ENCODE measurements around the gene RANBP17. TPM values are rescaled to one million over a fixed set of nuclear protein-coding genes. Genes with fewer than 3 reads are reported as not detected.
"Not testable (repeated sequence)": the region's sequence is repeated elsewhere in the genome, so short reads cannot be mapped to it uniquely, and the experiment has no call there.

RANBP17 gene
- polyA plus RNA-seq, 4 donors: 0.67 to 6.1 (median 1.2) TPM

- DNase-seq: no peak
- H3K27ac ChIP-seq (ENCODE audit: low read depth in 1 of 3, low read length in 2 of 3): no peak overlapping the region
- no peak overlapping the region for H3K4me3 ChIP-seq (ENCODE audit: low read depth in 1 of 3, low read length in 3 of 3)
- H3K27me3 ChIP-seq (ENCODE audit: control insufficient read depth in 3 of 3, insufficient read depth in 3 of 3, low read length in 3 of 3): no peaks in the 10 kb centered on the region
- WGBS, 3 donors: 58 to 79% (median 70%) methylated on average over 2 of the region's 2 CpGs
- no peaks in the 10 kb centered on the region for H3K4me1 ChIP-seq (ENCODE audit: control insufficient read depth in 3 of 3, insufficient read depth in 2 of 3, low read depth in 1 of 3, low read length in 2 of 3)
- H3K9me3 ChIP-seq (ENCODE audit: control insufficient read depth in 2 of 2, insufficient read depth in 1 of 2, low read depth in 1 of 2, low read length in 1 of 2): peaks cover 0 to 5% of the 10 kb centered on the region in 2 donors
- no peaks in the 10 kb centered on the region for H3K36me3 ChIP-seq (ENCODE audit: control insufficient read depth in 3 of 3, insufficient read depth in 2 of 3, low read depth in 1 of 3, low read length in 3 of 3)
- no peak for FAIRE-seq
These were observed 4.8 kb upstream of the RANBP17 start for GRCh38 chr5:170857066-170857465.

GRCh38 chr5:170860415-170860814 is 1.4 kb upstream of the RANBP17 start:
- peaks cover 0 to 9% (median 0%) of the 10 kb centered on the region in 3 donors for H3K4me1 ChIP-seq (ENCODE audit: control insufficient read depth in 3 of 3, insufficient read depth in 2 of 3, low read depth in 1 of 3, low read length in 2 of 3)

GRCh38 chr5:170860818-170861666 is 776 bp upstream of the RANBP17 start:
- Histone ChIP-seq H3K4me3 (ENCODE audit: low read depth in 1 of 3, low read length in 3 of 3) (peak overlapping the region in 1 of 3 donors; percentile 62), H3K27ac (ENCODE audit: low read depth in 1 of 3, low read length in 2 of 3) (no peak overlapping the region), H3K4me1 (ENCODE audit: control insufficient read depth in 3 of 3, insufficient read depth in 2 of 3, low read depth in 1 of 3, low read length in 2 of 3) (peaks cover 0 to 9% (median 0%) of the 10 kb centered on the region in 3 donors), H3K27me3 (ENCODE audit: control insufficient read depth in 3 of 3, insufficient read depth in 3 of 3, low read length in 3 of 3) (no peaks in the 10 kb centered on the region), H3K36me3 (ENCODE audit: control insufficient read depth in 3 of 3, insufficient read depth in 2 of 3, low read depth in 1 of 3, low read length in 3 of 3) (no peaks in the 10 kb centered on the region), H3K9me3 (ENCODE audit: control insufficient read depth in 2 of 2, insufficient read depth in 1 of 2, low read depth in 1 of 2, low read length in 1 of 2) (peaks cover 0 to 5% of the 10 kb centered on the region in 2 donors)
- 77 to 89% (median 86%) methylated on average over 5 of the region's 5 CpGs for WGBS, 3 donors
- peak in 1 of 2 donors; percentile 3 for DNase-seq
- no peak for FAIRE-seq

More at GRCh38 chr5:170860415-170860814, 1.4 kb upstream of the RANBP17 start:
- H3K27me3 ChIP-seq (ENCODE audit: control insufficient read depth in 3 of 3, insufficient read depth in 3 of 3, low read length in 3 of 3): no peaks in the 10 kb centered on the region
- peaks cover 0 to 5% of the 10 kb centered on the region in 2 donors for H3K9me3 ChIP-seq (ENCODE audit: control insufficient read depth in 2 of 2, insufficient read depth in 1 of 2, low read depth in 1 of 2, low read length in 1 of 2)
- H3K36me3 ChIP-seq (ENCODE audit: control insufficient read depth in 3 of 3, insufficient read depth in 2 of 3, low read depth in 1 of 3, low read length in 3 of 3): no peaks in the 10 kb centered on the region
- FAIRE-seq (no peak), DNase-seq (no peak)
- H3K27ac ChIP-seq (ENCODE audit: low read depth in 1 of 3, low read length in 2 of 3): no peak overlapping the region
- H3K4me3 ChIP-seq (ENCODE audit: low read depth in 1 of 3, low read length in 3 of 3): no peak overlapping the region

DNA sequence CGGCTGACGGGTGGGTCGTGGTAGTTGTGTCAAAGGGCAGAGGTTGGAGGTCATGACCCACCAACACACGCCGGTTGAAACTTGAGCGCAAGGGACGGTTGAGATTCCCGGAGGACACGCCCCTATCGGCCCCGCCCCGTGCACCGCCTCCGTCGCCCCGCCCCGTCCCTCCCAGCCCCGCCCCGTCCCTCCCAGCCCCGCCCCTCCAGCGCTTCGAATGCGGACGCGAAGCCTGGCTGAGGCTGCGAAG is 226 bp upstream of the RANBP17 start:
- Histone ChIP-seq H3K4me1 (ENCODE audit: control insufficient read depth in 3 of 3, insufficient read depth in 2 of 3, low read depth in 1 of 3, low read length in 2 of 3) (peaks cover 0 to 9% (median 0%) of the 10 kb centered on the region in 3 donors), H3K9me3 (ENCODE audit: control insufficient read depth in 2 of 2, insufficient read depth in 1 of 2, low read depth in 1 of 2, low read length in 1 of 2) (peaks cover 0 to 5% of the 10 kb centered on the region in 2 donors), H3K4me3 (ENCODE audit: low read depth in 1 of 3, low read length in 3 of 3) (peak overlapping the region in 2 of 3 donors; percentile 58 to 62), H3K27ac (ENCODE audit: low read depth in 1 of 3, low read length in 2 of 3) (no peak overlapping the region), H3K27me3 (ENCODE audit: control insufficient read depth in 3 of 3, insufficient read depth in 3 of 3, low read length in 3 of 3) (no peaks in the 10 kb centered on the region), H3K36me3 (ENCODE audit: control insufficient read depth in 3 of 3, insufficient read depth in 2 of 3, low read depth in 1 of 3, low read length in 3 of 3) (no peaks in the 10 kb centered on the region)
- DNase-seq (peak in 1 of 2 donors; percentile 66), FAIRE-seq (no peak)
- 9 to 12% (median 11%) methylated on average over 7 to 26 of the region's 26 CpGs for WGBS, 3 donors

DNA sequence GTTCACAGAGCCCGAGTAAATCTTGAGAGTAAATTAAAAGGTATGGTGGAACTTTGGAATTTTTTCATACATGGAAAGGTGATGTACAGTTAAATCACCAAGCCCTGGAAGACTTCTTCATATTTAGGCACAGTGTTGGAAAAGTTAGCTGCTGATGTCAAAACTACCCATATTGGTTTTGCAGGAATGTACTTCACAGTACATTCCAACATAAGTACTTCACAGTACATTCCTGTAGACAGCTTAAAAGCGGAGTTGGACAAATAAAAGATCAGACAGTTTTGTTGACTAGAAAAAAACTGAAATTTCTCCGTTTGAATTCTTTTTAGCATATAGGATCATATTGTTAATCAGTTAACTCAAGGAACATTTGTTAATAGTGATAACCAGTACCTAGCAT is 1.8 kb downstream of the RANBP17 start:
- FAIRE-seq (no peak), DNase-seq (no peak)
- Histone ChIP-seq H3K27ac (ENCODE audit: low read depth in 1 of 3, low read length in 2 of 3) (no peak overlapping the region), H3K36me3 (ENCODE audit: control insufficient read depth in 3 of 3, insufficient read depth in 2 of 3, low read depth in 1 of 3, low read length in 3 of 3) (no peaks in the 10 kb centered on the region), H3K4me1 (ENCODE audit: control insufficient read depth in 3 of 3, insufficient read depth in 2 of 3, low read depth in 1 of 3, low read length in 2 of 3) (peaks cover 0 to 9% (median 0%) of the 10 kb centered on the region in 3 donors), H3K9me3 (ENCODE audit: control insufficient read depth in 2 of 2, insufficient read depth in 1 of 2, low read depth in 1 of 2, low read length in 1 of 2) (peaks cover 0 to 5% of the 10 kb centered on the region in 2 donors), H3K4me3 (ENCODE audit: low read depth in 1 of 3, low read length in 3 of 3) (no peak overlapping the region), H3K27me3 (ENCODE audit: control insufficient read depth in 3 of 3, insufficient read depth in 3 of 3, low read length in 3 of 3) (no peaks in the 10 kb centered on the region)
- 77 to 88% (median 85%) methylated on average over 3 of the region's 3 CpGs for WGBS, 3 donors

DNA sequence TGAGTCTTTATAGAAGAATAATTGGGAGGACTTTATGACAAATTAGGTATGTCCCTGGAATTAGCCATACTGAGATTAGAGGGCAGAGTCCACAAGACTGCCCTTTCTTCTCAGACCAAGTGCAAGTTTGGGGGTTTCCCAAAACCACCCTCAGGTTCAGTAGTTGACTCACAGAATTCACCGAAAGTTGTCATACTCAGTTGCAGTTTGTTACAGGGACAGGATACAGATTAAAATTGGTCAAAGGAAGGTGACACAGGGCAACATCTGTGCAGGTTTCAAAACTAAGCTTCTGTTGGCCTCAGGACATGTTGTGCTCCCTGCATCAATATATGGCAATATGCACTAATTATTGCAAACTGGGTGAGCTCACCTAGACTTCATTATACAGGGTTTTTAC is 3.8 kb downstream of the RANBP17 start:
- FAIRE-seq (no peak), DNase-seq (no peak)
- 80 to 83% (median 83%) methylated on average over 1 of the region's 1 CpG for WGBS, 3 donors
- H3K4me3 ChIP-seq (ENCODE audit: low read depth in 1 of 3, low read length in 3 of 3): no peak overlapping the region
- no peaks in the 10 kb centered on the region for H3K36me3 ChIP-seq (ENCODE audit: control insufficient read depth in 3 of 3, insufficient read depth in 2 of 3, low read depth in 1 of 3, low read length in 3 of 3)
- peaks cover 0 to 9% (median 0%) of the 10 kb centered on the region in 3 donors for H3K4me1 ChIP-seq (ENCODE audit: control insufficient read depth in 3 of 3, insufficient read depth in 2 of 3, low read depth in 1 of 3, low read length in 2 of 3)
- no peaks in the 10 kb centered on the region for H3K27me3 ChIP-seq (ENCODE audit: control insufficient read depth in 3 of 3, insufficient read depth in 3 of 3, low read length in 3 of 3)
- no peak overlapping the region for H3K27ac ChIP-seq (ENCODE audit: low read depth in 1 of 3, low read length in 2 of 3)
- H3K9me3 ChIP-seq (ENCODE audit: control insufficient read depth in 2 of 2, insufficient read depth in 1 of 2, low read depth in 1 of 2, low read length in 1 of 2): peaks cover 0 to 5% of the 10 kb centered on the region in 2 donors

DNA sequence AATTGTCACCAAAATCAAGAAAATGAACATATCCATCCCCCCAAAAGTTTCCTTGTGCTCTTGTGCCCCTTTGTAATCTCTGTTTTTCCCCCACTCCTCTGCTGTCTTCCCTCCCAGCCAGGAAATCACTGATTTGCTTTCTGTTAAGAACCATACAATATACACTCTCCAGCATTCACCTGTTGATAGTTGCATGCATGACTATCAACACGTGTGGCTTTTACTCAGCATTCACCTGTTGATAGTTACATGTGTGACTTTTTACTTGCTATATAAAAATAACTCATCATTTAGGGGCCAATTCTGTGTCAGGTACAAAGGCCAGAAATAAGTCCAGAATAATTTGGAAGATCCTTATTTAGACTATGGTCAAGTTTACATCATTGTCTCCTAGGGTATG is 6.0 kb downstream of the RANBP17 start:
- WGBS, 3 donors: 58 to 73% (median 65%) methylated on average over 1 of the region's 1 CpG

DNA sequence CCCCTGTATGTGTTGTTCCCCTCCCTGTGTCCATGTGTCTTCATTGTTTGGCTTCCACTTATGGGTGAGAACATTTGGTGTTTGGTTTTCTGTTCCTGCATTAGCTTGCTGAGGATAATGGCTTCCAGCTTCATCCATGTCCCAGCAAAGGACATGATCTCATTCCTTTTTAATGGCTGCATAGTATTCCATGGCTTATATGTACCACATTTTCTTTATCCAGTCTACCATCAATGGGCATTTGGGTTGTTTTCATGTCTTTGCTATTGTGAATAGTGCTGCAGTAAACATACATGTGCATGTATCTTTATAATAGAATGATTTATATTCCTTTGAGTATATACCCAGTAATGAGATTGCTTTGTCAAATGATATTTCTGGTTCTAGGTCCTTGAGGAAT is 8.6 kb downstream of the RANBP17 start:
- not testable (repeated sequence) for H3K36me3 ChIP-seq (ENCODE audit: control insufficient read depth in 3 of 3, insufficient read depth in 2 of 3, low read depth in 1 of 3, low read length in 3 of 3); H3K4me3 ChIP-seq (ENCODE audit: low read depth in 1 of 3, low read length in 3 of 3); H3K4me1 ChIP-seq (ENCODE audit: control insufficient read depth in 3 of 3, insufficient read depth in 2 of 3, low read depth in 1 of 3, low read length in 2 of 3); FAIRE-seq; H3K27ac ChIP-seq (ENCODE audit: low read depth in 1 of 3, low read length in 2 of 3); H3K9me3 ChIP-seq (ENCODE audit: control insufficient read depth in 2 of 2, insufficient read depth in 1 of 2, low read depth in 1 of 2, low read length in 1 of 2); DNase-seq; H3K27me3 ChIP-seq (ENCODE audit: control insufficient read depth in 3 of 3, insufficient read depth in 3 of 3, low read length in 3 of 3)

More for the DNA sequence above, 6.0 kb downstream of the RANBP17 start:
- Histone ChIP-seq H3K4me3 (ENCODE audit: low read depth in 1 of 3, low read length in 3 of 3) (no peak overlapping the region), H3K27me3 (ENCODE audit: control insufficient read depth in 3 of 3, insufficient read depth in 3 of 3, low read length in 3 of 3) (no peaks in the 10 kb centered on the region), H3K27ac (ENCODE audit: low read depth in 1 of 3, low read length in 2 of 3) (no peak overlapping the region), H3K36me3 (ENCODE audit: control insufficient read depth in 3 of 3, insufficient read depth in 2 of 3, low read depth in 1 of 3, low read length in 3 of 3) (no peaks in the 10 kb centered on the region), H3K4me1 (ENCODE audit: control insufficient read depth in 3 of 3, insufficient read depth in 2 of 3, low read depth in 1 of 3, low read length in 2 of 3) (peaks cover 0 to 6% (median 0%) of the 10 kb centered on the region in 3 donors), H3K9me3 (ENCODE audit: control insufficient read depth in 2 of 2, insufficient read depth in 1 of 2, low read depth in 1 of 2, low read length in 1 of 2) (peaks cover 0 to 2% of the 10 kb centered on the region in 2 donors)
- DNase-seq (no peak), FAIRE-seq (no peak)

DNA sequence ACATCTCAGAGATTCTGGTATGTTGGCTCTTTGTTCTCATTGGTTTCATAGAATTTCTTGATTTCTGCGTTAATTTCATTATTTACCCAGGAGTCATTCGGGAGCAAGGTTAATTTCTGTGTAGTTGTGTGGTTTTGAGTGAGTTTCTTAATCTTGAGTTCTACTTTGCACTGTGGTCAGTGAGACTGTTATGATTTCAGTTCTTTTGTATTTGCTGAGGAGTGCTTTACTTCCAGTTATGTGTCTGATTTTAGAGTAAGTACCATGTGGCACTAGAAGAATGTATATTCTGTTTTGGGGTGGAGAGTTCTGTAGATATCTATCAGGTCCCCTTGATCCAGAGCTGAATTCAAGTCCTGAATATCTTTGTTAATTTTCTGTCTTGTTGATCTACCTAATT is 12.2 kb downstream of the RANBP17 start:
- FAIRE-seq (no peak), DNase-seq (no peak)
- Histone ChIP-seq H3K9me3 (ENCODE audit: control insufficient read depth in 2 of 2, insufficient read depth in 1 of 2, low read depth in 1 of 2, low read length in 1 of 2) (peaks cover 0 to 7% of the 10 kb centered on the region in 2 donors), H3K27ac (ENCODE audit: low read depth in 1 of 3, low read length in 2 of 3) (no peak overlapping the region), H3K4me3 (ENCODE audit: low read depth in 1 of 3, low read length in 3 of 3) (no peak overlapping the region), H3K27me3 (ENCODE audit: control insufficient read depth in 3 of 3, insufficient read depth in 3 of 3, low read length in 3 of 3) (no peaks in the 10 kb centered on the region), H3K4me1 (ENCODE audit: control insufficient read depth in 3 of 3, insufficient read depth in 2 of 3, low read depth in 1 of 3, low read length in 2 of 3) (no peaks in the 10 kb centered on the region), H3K36me3 (ENCODE audit: control insufficient read depth in 3 of 3, insufficient read depth in 2 of 3, low read depth in 1 of 3, low read length in 3 of 3) (no peaks in the 10 kb centered on the region)
- 80 to 92% (median 90%) methylated on average over 2 of the region's 2 CpGs for WGBS, 3 donors
